HG02571 (cell line): ENCODE results near the gene RNF217.

Experiments used
- ATAC-seq: cut with Tn5 transposase; IDR thresholded peaks from one replicate; pipeline ENCODE4 v1.9.1; 2021; ENCODE audit warnings: mild to moderate bottlenecking, moderate library complexity; ENCODE audit not compliant: unreplicated experiment

The RNF217 gene

DNA sequence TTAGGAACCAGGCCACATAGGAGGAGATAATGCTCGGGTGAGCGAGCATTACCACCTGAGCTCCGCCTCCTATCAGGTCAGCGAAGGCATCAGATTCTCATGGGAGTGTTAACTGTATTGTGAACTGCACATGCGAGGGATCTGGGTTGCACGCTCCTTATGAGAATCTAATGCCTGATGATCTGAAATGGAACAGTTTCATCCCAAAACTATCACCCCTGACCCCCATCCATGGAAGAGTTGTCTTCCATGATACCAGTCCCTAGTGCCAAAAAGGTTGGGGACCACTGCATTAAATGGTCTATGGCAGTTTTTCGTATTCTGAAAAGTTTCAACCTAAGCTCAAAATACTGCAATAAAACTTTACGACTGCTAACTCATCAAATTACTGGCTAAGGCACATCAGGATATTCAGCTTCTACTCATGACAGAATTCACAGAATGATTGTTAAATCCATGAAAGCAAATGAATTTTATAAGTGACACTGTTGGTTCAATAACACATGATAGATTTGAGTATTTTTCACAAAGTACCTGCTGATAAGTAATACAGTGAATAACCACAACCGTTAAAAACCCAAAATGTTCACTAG is 25.9 kb downstream of the RNF217 start:
- ATAC-seq = no peak

DNA sequence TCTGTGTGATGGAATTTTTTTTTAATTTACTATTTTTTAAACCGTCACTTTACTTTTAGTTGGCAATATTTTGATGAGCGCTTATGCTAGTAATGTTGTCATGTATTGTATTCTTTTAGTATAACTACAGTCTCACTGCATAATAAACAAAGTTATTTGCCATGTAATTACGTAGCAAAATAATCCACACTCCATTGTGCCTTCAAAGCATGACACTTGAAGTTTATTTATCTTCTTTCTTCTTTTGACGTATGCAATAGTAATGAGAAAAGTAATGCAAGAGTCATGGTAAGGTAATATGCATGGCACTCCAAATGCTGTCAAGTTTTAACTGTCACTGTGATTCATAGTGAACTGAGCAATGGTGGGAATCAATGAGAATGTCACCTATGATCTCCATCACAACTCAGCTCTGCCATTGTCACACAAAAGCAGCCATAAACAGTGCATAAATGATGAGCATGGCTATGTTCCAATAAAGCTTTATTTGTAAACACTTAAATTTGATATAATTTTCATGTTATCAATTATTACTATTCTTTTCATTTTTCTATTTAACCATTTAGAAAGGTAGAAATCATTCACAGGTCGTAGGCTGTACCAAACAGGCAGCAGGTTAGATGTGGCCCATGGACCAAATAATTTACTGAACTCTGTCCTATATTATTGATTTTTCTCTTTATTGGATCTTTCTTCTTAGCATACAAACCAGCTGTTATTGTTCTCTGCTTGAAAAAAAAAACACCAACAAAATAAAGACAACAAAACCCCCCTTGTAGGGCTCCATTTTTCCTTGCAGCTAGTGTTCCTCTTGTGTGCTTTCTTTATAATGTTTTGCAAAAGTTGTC is 27.1 kb downstream of the RNF217 start:
- no peak for ATAC-seq

- no peak for ATAC-seq
These were observed 28.8 kb downstream of the RNF217 start for GRCh38 chr6:124990988-124991387.

- no peak for ATAC-seq
These were observed 29.6 kb downstream of the RNF217 start for GRCh38 chr6:124991764-124992295.

GRCh38 chr6:124993327-124993726 is 31.1 kb downstream of the RNF217 start:
- ATAC-seq = no peak

- ATAC-seq = no peak
These were observed 32.4 kb downstream of the RNF217 start for GRCh38 chr6:124994648-124995047.

DNA sequence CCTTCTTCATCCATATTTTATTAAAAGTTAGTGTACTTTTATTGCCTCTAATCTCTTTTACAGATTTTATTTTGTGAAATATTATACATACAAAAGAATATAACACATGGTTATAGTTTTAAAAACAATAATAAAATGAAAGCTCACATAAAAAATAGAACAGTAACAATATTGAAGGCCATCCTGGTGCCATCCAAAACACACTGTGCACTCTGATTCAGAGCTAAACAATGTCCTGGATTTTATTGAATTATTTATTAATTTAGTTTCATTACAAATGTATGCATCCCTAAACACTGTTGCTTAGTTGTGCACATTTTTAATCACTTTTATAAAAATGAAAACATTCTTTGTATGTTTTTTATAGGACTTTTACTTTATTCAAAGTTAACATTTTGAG is 32.9 kb downstream of the RNF217 start:
- no peak for ATAC-seq

DNA sequence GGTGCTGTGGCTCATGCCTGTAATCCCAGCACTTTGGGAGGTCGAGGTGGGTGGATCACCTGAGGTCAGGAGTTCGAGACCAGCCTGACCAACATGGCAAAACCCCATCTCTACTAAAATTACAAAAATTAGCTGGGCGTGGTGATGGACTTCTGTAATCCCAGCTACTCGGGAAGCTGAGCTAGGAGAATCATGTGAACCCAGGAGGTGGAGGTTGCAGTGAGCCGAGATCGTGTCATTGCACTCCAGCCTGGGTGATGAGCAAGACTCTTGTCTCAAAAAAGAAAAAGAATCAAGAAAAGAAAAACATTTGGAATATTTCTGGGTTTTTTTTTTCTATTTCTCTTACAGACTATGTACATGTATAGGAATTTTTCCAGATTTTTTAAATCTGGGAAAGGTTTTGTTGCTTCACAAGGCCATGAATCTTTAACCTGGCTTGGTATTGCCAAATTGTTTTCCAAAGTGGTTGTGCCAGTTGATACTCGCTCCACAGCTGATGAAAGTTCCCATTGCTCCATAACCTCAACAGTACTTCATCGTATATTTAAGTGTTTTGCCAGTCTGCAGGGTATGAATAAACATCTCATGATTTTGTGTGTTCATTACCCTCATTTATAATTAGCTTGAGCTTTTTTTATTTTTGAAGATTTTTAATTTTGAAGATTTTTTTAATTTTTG is 33.5 kb downstream of the RNF217 start:
- no peak for ATAC-seq

DNA sequence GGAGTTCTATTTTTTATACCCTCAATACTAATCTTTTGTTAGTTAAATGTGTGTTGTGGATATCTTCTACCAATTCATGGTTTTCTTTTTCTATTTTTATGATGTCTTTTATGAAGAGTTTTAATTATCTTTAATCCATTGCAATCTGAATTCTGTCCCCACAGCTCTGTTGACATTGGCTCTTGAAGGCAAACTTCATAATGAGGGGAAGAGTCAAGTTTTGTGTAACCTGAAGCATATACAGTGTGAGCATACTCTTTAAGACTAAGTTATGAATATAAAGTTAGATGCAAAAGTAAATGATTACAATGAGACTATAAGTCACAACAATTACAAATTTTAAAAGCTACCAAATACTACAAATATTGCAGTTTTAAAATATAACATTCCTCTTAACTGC is 34.2 kb downstream of the RNF217 start:
- no peak for ATAC-seq

DNA sequence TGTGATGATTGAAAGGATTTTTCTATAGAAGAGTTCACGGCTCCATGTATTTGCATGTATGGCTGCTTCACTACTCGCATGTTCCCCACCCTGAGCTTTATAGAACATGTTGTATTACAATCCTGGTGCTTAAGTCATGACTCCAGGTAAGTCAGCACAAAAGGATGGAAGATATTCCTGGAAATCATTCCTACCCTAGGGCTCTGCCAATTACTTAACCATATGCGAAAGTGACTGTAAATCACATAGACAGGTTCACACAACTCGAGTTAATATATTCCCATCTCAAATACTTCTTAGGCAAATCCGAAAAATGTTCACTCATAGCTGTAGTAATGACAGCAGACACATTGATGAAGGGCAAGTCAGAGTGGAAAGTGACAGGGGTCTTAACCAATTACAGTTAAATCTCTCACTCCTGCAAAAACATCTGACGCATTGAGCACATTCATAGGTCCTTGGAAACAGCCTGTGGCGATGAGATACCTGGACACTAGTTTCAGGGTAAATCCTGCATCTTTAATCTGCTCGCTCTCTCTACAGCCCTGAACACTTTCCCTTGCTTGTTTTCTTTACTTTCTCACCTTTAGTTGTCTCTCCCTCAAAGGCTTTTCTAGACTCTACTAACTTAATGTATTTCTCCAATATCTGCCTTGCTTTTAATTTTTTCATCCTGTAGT is 35.1 kb downstream of the RNF217 start:
- ATAC-seq = no peak

GRCh38 chr6:124999105-124999764 is 37.0 kb downstream of the RNF217 start:
- ATAC-seq = no peak

DNA sequence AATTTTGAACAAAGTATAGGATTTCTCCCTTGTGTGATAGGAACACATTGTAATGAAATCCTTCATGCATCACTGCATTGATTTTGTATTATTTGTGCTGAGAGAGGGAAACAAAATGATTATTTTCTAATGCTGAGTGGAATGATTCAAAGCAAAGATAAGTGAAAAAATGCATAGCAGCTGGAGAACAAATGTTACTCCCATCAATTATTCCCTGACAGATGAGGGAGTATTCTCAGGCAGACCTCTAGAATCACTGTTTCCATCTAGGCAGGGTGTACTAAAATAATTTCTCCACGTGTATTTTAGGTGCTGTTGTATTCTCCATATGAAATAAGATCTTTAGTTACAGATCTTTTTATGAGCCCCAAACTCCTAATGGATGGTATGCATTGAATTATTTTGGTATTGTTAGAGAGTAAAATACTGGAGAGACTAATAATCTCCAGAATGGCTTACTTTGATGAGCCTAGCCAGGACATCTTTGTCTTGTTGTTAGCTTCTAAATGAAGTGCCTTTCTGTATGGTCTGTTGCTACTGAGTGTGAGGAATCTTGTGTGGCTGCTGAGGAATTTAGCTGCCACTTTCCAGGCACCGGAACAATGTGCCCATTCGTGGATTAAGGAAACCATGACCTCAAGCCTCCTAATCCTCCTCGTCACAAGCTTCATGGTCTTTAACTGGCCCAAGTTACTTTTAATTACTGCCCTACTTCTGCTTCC is 39.6 kb downstream of the RNF217 start:
- no peak for ATAC-seq

DNA sequence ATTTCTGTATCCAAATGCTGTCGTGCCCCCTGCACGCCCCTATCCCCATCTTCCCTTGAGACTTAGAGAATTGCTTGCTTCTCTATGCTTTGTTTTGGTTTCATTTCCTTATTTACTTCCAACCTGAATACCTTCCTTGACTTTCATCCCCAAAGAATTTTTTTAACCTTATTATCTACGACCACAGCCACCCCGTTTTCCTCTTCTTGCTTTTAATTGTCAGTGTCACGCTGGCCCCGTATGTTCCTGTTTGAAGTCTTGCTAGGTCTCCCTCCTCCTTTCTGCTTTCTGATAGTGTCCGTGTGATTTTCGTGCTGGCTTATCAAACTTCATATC is 40.1 kb downstream of the RNF217 start:
- no peak for ATAC-seq

- no peak for ATAC-seq
These were observed 40.8 kb downstream of the RNF217 start for GRCh38 chr6:125003070-125003469.

DNA sequence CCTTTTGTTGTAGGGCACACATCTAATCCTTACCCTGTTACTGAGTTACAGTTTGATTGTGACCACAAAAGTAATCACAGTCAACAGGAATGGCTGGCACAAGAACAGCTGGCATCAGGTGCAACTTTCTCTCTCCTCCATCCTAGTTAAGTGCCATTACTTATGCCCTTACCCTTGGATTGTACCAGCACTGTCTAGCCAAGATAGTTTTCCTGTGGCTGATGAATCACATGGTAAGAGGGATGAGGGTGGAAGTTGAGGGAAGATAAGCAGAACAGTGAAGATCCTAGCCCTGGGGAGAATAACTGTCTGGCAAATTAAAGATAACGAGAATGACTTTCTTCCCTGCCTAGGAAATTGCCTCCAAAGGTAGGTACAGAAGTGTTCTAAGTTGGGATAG is 42.0 kb downstream of the RNF217 start:
- no peak for ATAC-seq

- ATAC-seq = no peak
These were observed 42.8 kb downstream of the RNF217 start for GRCh38 chr6:125004797-125005595.

DNA sequence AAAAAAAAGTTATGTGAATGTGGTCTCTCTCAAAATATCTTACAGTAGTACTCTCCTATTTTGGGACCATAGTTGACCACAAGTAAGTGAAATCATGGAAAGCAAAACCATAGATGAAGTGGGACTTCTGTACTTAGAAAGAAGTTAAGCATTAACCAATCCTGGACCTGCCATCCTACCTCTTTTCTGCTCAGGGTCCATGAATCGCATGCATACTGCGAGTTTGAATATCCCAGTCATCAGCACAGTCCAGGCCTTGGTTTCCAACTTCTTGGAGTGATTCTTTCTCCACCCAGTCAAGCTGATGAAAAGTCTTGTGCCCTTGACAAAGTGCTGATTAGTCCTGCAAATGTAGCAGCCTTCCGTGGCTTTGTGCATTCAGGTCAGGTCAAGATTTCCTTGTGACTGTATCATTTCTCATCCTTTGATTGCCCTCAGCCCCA is 46.0 kb downstream of the RNF217 start:
- ATAC-seq = no peak

DNA sequence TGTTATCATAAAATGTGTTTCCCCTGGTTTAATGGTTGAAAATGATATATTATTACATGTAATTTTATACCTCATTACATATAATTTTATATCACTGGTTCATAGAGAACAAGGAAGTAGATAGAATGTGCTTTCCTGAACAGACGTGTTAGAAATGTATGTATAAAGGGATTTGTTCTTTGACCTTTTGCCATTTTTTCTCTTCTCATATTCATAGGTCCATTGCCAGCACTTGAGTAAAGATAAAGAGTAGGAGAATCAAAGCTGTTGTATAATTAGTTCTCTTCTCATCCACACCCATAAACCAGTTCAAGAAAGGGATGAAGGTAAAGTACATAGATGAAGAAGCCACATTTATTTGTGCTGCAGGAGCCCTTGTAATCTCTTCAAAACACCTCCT is 46.7 kb downstream of the RNF217 start:
- ATAC-seq = no peak

DNA sequence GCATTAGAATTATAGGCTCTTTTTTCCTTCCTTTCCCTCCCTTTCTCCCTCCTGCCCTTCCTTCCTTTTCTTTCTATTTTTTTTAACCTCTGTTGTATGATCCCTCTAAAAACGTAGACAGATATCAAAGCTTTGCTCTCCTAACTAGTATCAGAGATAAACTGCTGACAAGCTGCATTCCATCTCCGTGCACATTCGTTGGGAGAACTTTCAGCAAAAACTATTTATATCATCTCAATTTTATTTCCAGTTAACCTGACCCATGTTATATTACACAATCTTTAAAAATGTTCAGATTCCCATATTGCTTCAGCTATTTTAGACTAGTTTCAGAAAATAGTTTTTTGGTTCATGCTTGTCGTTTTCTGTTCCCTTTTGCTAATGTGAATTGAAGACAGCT is 47.3 kb downstream of the RNF217 start:
- ATAC-seq = no peak
